ENCODE results near the gene FOLR1.
"Not testable (repeated sequence)": the region's sequence is repeated elsewhere in the genome, so short reads cannot be mapped to it uniquely, and the experiment has no call there.

- not testable (repeated sequence) for TF ChIP-seq MXI1 (IDR thresholded peaks at IDR 0.05; ENCODE audit: low read depth, low read length); CTCF (IDR thresholded peaks at IDR 0.05); RXRA (IDR thresholded peaks at IDR 0.05; ENCODE audit: borderline replicate concordance, low read depth)
Measured at GRCh38 chr11:72169046-72169555, 22.8 kb upstream of the FOLR1 start.
